Left ventricle myocardium inferior (tissue), 1 donor: ENCODE results near the gene SPANXN4. TPM values are rescaled to one million over a fixed set of nuclear protein-coding genes. Genes with fewer than 3 reads are reported as not detected.

ENCODE experiments used
- DNase-seq: peaks from one replicate; pipeline ENCODE4 v3.0.0-alpha.2; 2020
- H3K27ac ChIP-seq: fragments of 200-600 bp; replicated peaks from 2 replicates; pipeline ENCODE4 v1.8.0; 2021
- H3K27me3 ChIP-seq: fragments of 200-600 bp; 2 replicates; pipeline ENCODE4 v1.8.0; 2021; ENCODE audit warnings: low read depth
- H3K36me3 ChIP-seq: fragments of 200-600 bp; 2 replicates; pipeline ENCODE4 v1.8.0; 2021
- H3K4me1 ChIP-seq: fragments of 200-600 bp; 2 replicates; pipeline ENCODE4 v1.8.0; 2021
- H3K4me3 ChIP-seq: fragments of 200-600 bp; 2 replicates; pipeline ENCODE4 v1.8.0; 2021; ENCODE audit warnings: mild to moderate bottlenecking, moderate library complexity
- H3K9me3 ChIP-seq: fragments of 200-600 bp; replicated peaks from 2 replicates; pipeline ENCODE4 v1.8.0; 2021
- CTCF ChIP-seq: fragments of 200-600 bp; IDR thresholded peaks from 2 replicates; pipeline ENCODE4 v1.8.0; 2021; ENCODE audit warnings: antibody characterized with exemption, mild to moderate bottlenecking, borderline replicate concordance
- intact Hi-C: fragments of 100-400 bp; cut with micrococcal nuclease; formaldehyde crosslinking; loops from one replicate; pipeline ENCODE4 v1.11.0; 2022
- total RNA-seq: library from RNA; stranded (reverse); fragmentation: NEBNext Ultra II Directional; extraction: Animal tissue kit (Norgen Biotek cat#: 25700); gene quantifications from one replicate; pipeline ENCODE4 v1.2.1, GENCODE V29; 2021
- donor health status: DM: no; HTN: yes; CAD: no; lungs with severe emphysema.

SPANXN4 gene
- total RNA-seq, 1 donor from 2014 or later, result not detected

- peaks cover 6% of the 10 kb centered on the region for H3K9me3 ChIP-seq
- H3K27ac ChIP-seq, result no peak overlapping the region
- no peaks in the 10 kb centered on the region for H3K36me3 ChIP-seq
- no peaks in the 10 kb centered on the region for H3K4me1 ChIP-seq
- no peaks in the 10 kb centered on the region for H3K27me3 ChIP-seq
- no peak for TF ChIP-seq CTCF
- no peak for DNase-seq
- intact Hi-C loops, result no loop called here
- H3K4me3 ChIP-seq, result no peak overlapping the region
Measured at GRCh38 chrX:143047511-143047910, 21.8 kb downstream of the SPANXN4 start.

- TF ChIP-seq CTCF, result no peak
- Histone ChIP-seq H3K36me3 (no peaks in the 10 kb centered on the region), H3K27ac (no peak overlapping the region), H3K27me3 (no peaks in the 10 kb centered on the region), H3K4me1 (no peaks in the 10 kb centered on the region), H3K9me3 (no peaks in the 10 kb centered on the region), H3K4me3 (no peak overlapping the region)
- DNase-seq, result no peak
- intact Hi-C loops, result no loop called here
Measured at GRCh38 chrX:143058120-143058519, 32.4 kb downstream of the SPANXN4 start.

- no peaks in the 10 kb centered on the region for H3K4me1 ChIP-seq
- no peaks in the 10 kb centered on the region for H3K27me3 ChIP-seq
- H3K36me3 ChIP-seq, result no peaks in the 10 kb centered on the region
- intact Hi-C loops, result no loop called here
- no peak for TF ChIP-seq CTCF
- DNase-seq, result no peak
- no peak overlapping the region for H3K4me3 ChIP-seq
- no peaks in the 10 kb centered on the region for H3K9me3 ChIP-seq
- H3K27ac ChIP-seq, result no peak overlapping the region
Measured at GRCh38 chrX:143081231-143081630, 55.5 kb downstream of the SPANXN4 start.

GRCh38 chrX:143082537-143082936, 56.8 kb downstream of the SPANXN4 start:
- H3K27ac ChIP-seq, result no peak overlapping the region
- no peak for TF ChIP-seq CTCF
- no peaks in the 10 kb centered on the region for H3K9me3 ChIP-seq
- no peak overlapping the region for H3K4me3 ChIP-seq
- no peaks in the 10 kb centered on the region for H3K36me3 ChIP-seq
- no peaks in the 10 kb centered on the region for H3K27me3 ChIP-seq
- no peak for DNase-seq
- H3K4me1 ChIP-seq, result no peaks in the 10 kb centered on the region
- intact Hi-C loops, result no loop called here
